HepG2 (cell line): ENCODE results near the gene IST1. TPM values are rescaled to one million over a fixed set of nuclear protein-coding genes. Genes with fewer than 3 reads are reported as not detected.

Source experiments
- ARID4A ChIP-seq: sonication (generic); formaldehyde crosslinking; IDR thresholded peaks from 2 replicates; pipeline ENCODE4 v1.5.0; 2020; ENCODE audit warnings: mild to moderate bottlenecking, missing genetic modification reagents, borderline replicate concordance
- ATAD3A ChIP-seq: sonication (generic); formaldehyde crosslinking; IDR thresholded peaks from 2 replicates; pipeline ENCODE4 v1.4.0; 2020; ENCODE audit warnings: missing genetic modification reagents
- ATRX ChIP-seq: sonication (generic); formaldehyde crosslinking; IDR thresholded peaks from 2 replicates; pipeline ENCODE4 v1.4.0; 2020; ENCODE audit warnings: missing genetic modification reagents, borderline replicate concordance
- ERF ChIP-seq: IDR thresholded peaks from 2 replicates; pipeline ENCODE4 v1.6.1; 2018; ENCODE audit warnings: missing biosample characterization, missing genetic modification reagents
- FOSL2 ChIP-seq: sonication (generic); formaldehyde crosslinking; IDR thresholded peaks from 2 replicates; pipeline ENCODE4 v1.4.0; 2020; ENCODE audit warnings: missing genetic modification reagents
- KLF6 ChIP-seq: IDR thresholded peaks from 2 replicates; pipeline ENCODE4 v1.8.0; 2016; ENCODE audit warnings: missing biosample characterization, missing genetic modification reagents
- MED1 ChIP-seq: sonication (generic); formaldehyde crosslinking; IDR thresholded peaks from 2 replicates; pipeline ENCODE4 v1.4.0; 2020; ENCODE audit warnings: missing genetic modification reagents
- MXI1 ChIP-seq: IDR thresholded peaks from 3 replicates; pipeline ENCODE4 v1.6.1; 2012; ENCODE audit warnings: low read depth, low read length, inconsistent platforms, borderline replicate concordance
- NR2F1 ChIP-seq, 2 experiments: fragments of 450-650 bp in 1 of 2; formaldehyde crosslinking in 1 of 2; IDR thresholded peaks; 2 replicates each; pipeline versions ENCODE4 v1.5.0 to v1.6.1; 2016 to 2020; ENCODE audit warnings: mild to moderate bottlenecking in 1 of 2, missing compliant biosample characterization in 1 of 2, missing genetic modification reagents in 1 of 2, moderate library complexity in 1 of 2
- SNAPC2 ChIP-seq: sonication (generic); formaldehyde crosslinking; IDR thresholded peaks from 2 replicates; pipeline ENCODE4 v1.8.1; 2022; ENCODE audit warnings: mild to moderate bottlenecking, missing genetic modification reagents
- SOX5 ChIP-seq: IDR thresholded peaks from 2 replicates; pipeline ENCODE4 v1.6.1; 2016; ENCODE audit warnings: borderline replicate concordance
- SSRP1 ChIP-seq: IDR thresholded peaks from 2 replicates; pipeline ENCODE4 v1.6.1; 2016; ENCODE audit warnings: control low read depth
- TAF15 ChIP-seq: fragments of 200-400 bp; formaldehyde crosslinking; IDR thresholded peaks from one replicate; pipeline ENCODE4 v1.6.1; 2018; ENCODE audit warnings: mild to moderate bottlenecking, low read depth, low read length; ENCODE audit not compliant: poor library complexity, severe bottlenecking
- TERF1 ChIP-seq: sonication (generic); formaldehyde crosslinking; IDR thresholded peaks from 2 replicates; pipeline ENCODE4 v1.8.0; 2022; ENCODE audit warnings: mild to moderate bottlenecking, missing genetic modification reagents, moderate library complexity
- ZFP36 ChIP-seq: fragments of 150-350 bp; IDR thresholded peaks from 2 replicates; pipeline ENCODE4 v1.6.1; 2018; ENCODE audit warnings: borderline replicate concordance, low read length, low read depth; ENCODE audit not compliant: partially characterized antibody
- ZFP36L1 ChIP-seq: sonication (generic); formaldehyde crosslinking; IDR thresholded peaks from 2 replicates; pipeline ENCODE4 v1.8.0; 2022; ENCODE audit warnings: mild to moderate bottlenecking, missing genetic modification reagents, moderate library complexity
- ZNF224 ChIP-seq: sonication (generic); formaldehyde crosslinking; IDR thresholded peaks from 2 replicates; pipeline ENCODE4 v1.5.0; 2020; ENCODE audit warnings: mild to moderate bottlenecking, missing genetic modification reagents
- ZNF431 ChIP-seq: sonication (generic); formaldehyde crosslinking; IDR thresholded peaks from 2 replicates; pipeline ENCODE4 v1.9.0; 2022; ENCODE audit warnings: missing genetic modification reagents, low read depth, mild to moderate bottlenecking, borderline replicate concordance
- ZNF501 ChIP-seq: sonication (generic); formaldehyde crosslinking; IDR thresholded peaks from 2 replicates; pipeline ENCODE4 v1.5.1; 2020; ENCODE audit warnings: mild to moderate bottlenecking, moderate library complexity, missing genetic modification reagents
- ZNF768 ChIP-seq: sonication (generic); formaldehyde crosslinking; IDR thresholded peaks from 2 replicates; pipeline ENCODE4 v1.4.0; 2020; ENCODE audit warnings: missing genetic modification reagents
- ZNF800 ChIP-seq: sonication (generic); formaldehyde crosslinking; IDR thresholded peaks from 2 replicates; pipeline ENCODE4 v1.4.0; 2020; ENCODE audit warnings: missing genetic modification reagents
- ZNF878 ChIP-seq: sonication (generic); formaldehyde crosslinking; IDR thresholded peaks from 2 replicates; pipeline ENCODE4 v1.8.1; 2023; ENCODE audit warnings: mild to moderate bottlenecking, missing genetic modification reagents, moderate library complexity
- polyA plus RNA-seq, 8 experiments: library from polyadenylated mRNA; depleted of rRNA in 3 of 8; stranded (reverse) in 7 of 8; unstranded in 1 of 8; fragments of >200 nt; fragmentation: Illumina TruSeq in 4 of 8; extraction: Trizol in 4 of 8; gene quantifications; 2 replicates each; pipeline versions ENCODE4 v1.2.1 to v1.2.3, GENCODE V29; 2011 to 2016; ENCODE audit warnings: low read depth in 4 of 8, missing spikeins in 1 of 8, mixed read lengths in 1 of 8; ENCODE audit not compliant: insufficient read depth in 1 of 8
- total RNA-seq, 5 experiments: library from RNA; depleted of rRNA; stranded (reverse); fragments of >200 nt; fragmentation: Illumina TruSeq; extraction: Trizol; gene quantifications; 2 replicates each; pipeline ENCODE4 v1.2.3, GENCODE V29; 2016; ENCODE audit warnings: low read depth in 1 of 5

IST1 gene
- total and polyA plus RNA-seq, 2 of the 13 experiments (the other 11 are each of a cell fraction or from before 2014, with no cell fraction given) = 346 to 415 TPM

GRCh38 chr16:71961066-71962039 lies 66.0 kb downstream of the IST1 start (continued):
- TF ChIP-seq SOX5 (CRISPR knock-in tag) = peak; percentile 41
- no peak for TF ChIP-seq ZNF768 (CRISPR knock-in tag)
- TF ChIP-seq TAF15 = no peak
- TF ChIP-seq ATRX (CRISPR knock-in tag) = no peak
- TF ChIP-seq ZNF431 (CRISPR knock-in tag) = no peak
- no peak for TF ChIP-seq ATAD3A (CRISPR knock-in tag)
- no peak for TF ChIP-seq ZNF800 (CRISPR knock-in tag)
- TF ChIP-seq ZFP36 = no peak
- no peak for TF ChIP-seq ZNF878
- TF ChIP-seq ARID4A = peak; percentile 24; the same call in 1 of the 2 replicates
- peak; percentile 38; the same call in 1 of the 2 replicates for TF ChIP-seq ZFP36L1 (CRISPR knock-in tag)
- TF ChIP-seq ERF (CRISPR knock-in tag) = peak; percentile 61
- no peak for TF ChIP-seq NR2F1 (CRISPR knock-in tag; IDR thresholded peaks at IDR 0.05)
- TF ChIP-seq KLF6 (CRISPR knock-in tag) = 0 out of 2 replicates have a peak, but pooled peaks have one; percentile 61
- 0 out of 2 replicates have a peak, but pooled peaks have one; percentile 40 for TF ChIP-seq ZNF224 (CRISPR knock-in tag)
- TF ChIP-seq MXI1 = 0 out of 3 replicates have a peak, but pooled peaks have one; percentile 39
- peak; percentile 37; the same call in 1 of the 2 replicates for TF ChIP-seq SSRP1 (CRISPR knock-in tag)
- peak; percentile 55; the same call in 1 of the 2 replicates for TF ChIP-seq FOSL2 (CRISPR knock-in tag)
- TF ChIP-seq TERF1 (CRISPR knock-in tag) = no peak
- TF ChIP-seq SNAPC2 (CRISPR knock-in tag) = no peak
- peak; percentile 83 for TF ChIP-seq ZNF501 (CRISPR knock-in tag)
- 0 out of 2 replicates have a peak, but pooled peaks have one; percentile 31 for TF ChIP-seq MED1 (CRISPR knock-in tag)
